Chondrocyte (in vitro differentiated cells): ENCODE measurements around the gene SULT1A2. TPM values are rescaled to one million over a fixed set of nuclear protein-coding genes. Genes with fewer than 3 reads are reported as not detected.
A peak's percentile ranks its signal among the peaks of the same experiment; 100 is the strongest.
"Not testable (repeated sequence)": the region's sequence is repeated elsewhere in the genome, so short reads cannot be mapped to it uniquely, and the experiment has no call there.

Source experiments
- DNase-seq: peaks from one replicate; pipeline ENCODE4 v3.0.0; 2021; ENCODE audit warnings: mixed read lengths, low spot score
- H3K27ac Mint-ChIP-seq: one replicate; pipeline ENCODE4 v1.8.0; 2021; ENCODE audit warnings: mild to moderate bottlenecking, moderate library complexity, mixed read lengths; ENCODE audit not compliant: unreplicated experiment
- H3K27me3 Mint-ChIP-seq: 2 replicates; pipeline ENCODE4 v1.8.0; 2021; ENCODE audit warnings: low read depth, mixed read lengths
- H3K36me3 Mint-ChIP-seq: 2 replicates; pipeline ENCODE4 v1.8.0; 2021; ENCODE audit warnings: low read depth, mixed read lengths
- H3K4me1 Mint-ChIP-seq: 2 replicates; pipeline ENCODE4 v1.8.0; 2021; ENCODE audit warnings: low read depth, mild to moderate bottlenecking, mixed read lengths
- H3K4me3 Mint-ChIP-seq: one replicate; pipeline ENCODE4 v1.8.0; 2021; ENCODE audit warnings: mild to moderate bottlenecking, moderate library complexity, mixed read lengths; ENCODE audit not compliant: unreplicated experiment
- H3K9me3 Mint-ChIP-seq: 2 replicates; pipeline ENCODE4 v1.8.0; 2021; ENCODE audit warnings: low read depth, mixed read lengths
- total RNA-seq: library from RNA; stranded (reverse); gene quantifications from 3 replicates; pipeline ENCODE4 v1.2.1, GENCODE V29; 2021
- TF ChIP-seq, protein P1 (sequence below): fragments of 200-600 bp; sonication (generic); IDR thresholded peaks from 2 replicates; pipeline ENCODE4 v1.5.0; 2021; ENCODE audit warnings: antibody characterized with exemption, mild to moderate bottlenecking, moderate library complexity

SULT1A2 gene
- total RNA-seq, 1 donor from 2014 or later, result not detected

DNA sequence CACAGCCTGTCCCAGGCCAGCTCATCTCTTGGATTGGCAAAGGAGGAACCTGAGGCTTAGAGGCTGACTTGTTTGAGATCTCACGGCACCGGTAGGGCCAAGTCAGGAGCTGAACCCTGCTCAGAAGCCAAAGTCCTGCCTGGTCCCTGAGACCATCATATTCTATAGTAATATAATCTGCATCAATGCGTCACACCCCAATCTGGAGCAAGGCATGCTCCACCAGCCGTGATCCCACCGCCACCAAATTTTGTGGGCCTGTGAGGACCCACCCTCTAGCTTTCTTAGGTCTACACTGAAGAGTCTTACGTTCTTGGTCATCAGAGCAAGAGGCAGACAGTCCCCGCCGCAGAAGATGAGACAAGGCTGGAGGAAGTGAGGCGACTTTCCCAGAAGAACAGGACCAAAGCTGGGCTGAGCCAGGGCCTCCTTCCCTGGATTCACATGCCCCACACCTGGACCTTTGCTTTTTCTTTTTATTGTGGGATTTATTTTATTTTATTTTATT lies 10.3 kb upstream of the SULT1A2 start:
- H3K27ac Mint-ChIP-seq, result no peak overlapping the region
- peak; percentile 62 for DNase-seq

DNA sequence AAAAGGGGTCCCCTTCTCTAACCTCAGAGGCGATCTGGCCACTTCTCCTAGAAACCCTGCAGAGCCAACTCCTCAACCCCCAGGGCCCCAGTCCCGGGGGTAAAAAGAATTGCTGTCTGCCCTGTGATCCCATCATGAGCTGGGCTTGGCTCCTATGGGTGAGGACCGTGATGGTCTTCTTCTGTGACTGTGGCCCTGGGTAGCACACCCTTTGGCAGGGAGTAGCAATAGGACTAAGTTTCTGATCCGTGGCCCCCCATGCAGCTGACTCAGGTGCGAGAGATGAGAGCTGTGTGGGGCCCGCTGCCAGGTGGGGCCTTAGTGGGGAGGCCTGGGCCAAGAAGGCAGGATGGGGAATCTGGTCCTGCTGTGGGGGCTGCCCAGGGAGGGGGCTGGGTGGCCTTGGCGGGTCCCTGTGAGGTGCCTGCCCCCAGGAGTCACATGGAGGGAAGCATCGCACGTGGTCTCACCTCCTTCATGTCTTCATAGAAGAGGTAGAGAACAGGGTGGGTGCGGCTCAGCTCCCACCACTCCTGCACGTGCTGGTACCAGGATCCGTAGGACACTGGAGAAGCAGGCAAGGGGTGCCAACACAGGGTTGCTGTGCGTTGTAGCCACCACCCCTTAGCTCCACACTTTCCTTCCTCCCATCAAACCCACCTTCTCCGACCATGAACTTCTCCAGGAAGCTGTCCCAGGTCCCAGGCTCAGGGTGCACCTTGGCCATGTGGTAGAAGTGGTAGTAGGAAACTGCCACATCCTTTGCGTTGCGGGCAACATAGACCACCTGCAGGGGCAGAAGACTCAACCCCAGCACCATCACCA lies 9.7 kb upstream of the SULT1A2 start:
- Mint-ChIP-seq H3K9me3 (no peaks in the 10 kb centered on the region), H3K36me3 (no peaks in the 10 kb centered on the region), H3K27me3 (no peaks in the 10 kb centered on the region), H3K4me1 (peaks cover 7% of the 10 kb centered on the region), H3K4me3 (no peak overlapping the region), H3K27ac (no peak overlapping the region)
- TF ChIP-seq, protein P1, sequence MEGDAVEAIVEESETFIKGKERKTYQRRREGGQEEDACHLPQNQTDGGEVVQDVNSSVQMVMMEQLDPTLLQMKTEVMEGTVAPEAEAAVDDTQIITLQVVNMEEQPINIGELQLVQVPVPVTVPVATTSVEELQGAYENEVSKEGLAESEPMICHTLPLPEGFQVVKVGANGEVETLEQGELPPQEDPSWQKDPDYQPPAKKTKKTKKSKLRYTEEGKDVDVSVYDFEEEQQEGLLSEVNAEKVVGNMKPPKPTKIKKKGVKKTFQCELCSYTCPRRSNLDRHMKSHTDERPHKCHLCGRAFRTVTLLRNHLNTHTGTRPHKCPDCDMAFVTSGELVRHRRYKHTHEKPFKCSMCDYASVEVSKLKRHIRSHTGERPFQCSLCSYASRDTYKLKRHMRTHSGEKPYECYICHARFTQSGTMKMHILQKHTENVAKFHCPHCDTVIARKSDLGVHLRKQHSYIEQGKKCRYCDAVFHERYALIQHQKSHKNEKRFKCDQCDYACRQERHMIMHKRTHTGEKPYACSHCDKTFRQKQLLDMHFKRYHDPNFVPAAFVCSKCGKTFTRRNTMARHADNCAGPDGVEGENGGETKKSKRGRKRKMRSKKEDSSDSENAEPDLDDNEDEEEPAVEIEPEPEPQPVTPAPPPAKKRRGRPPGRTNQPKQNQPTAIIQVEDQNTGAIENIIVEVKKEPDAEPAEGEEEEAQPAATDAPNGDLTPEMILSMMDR, result no peak
- DNase-seq, result peak; percentile 38

More for the DNA sequence above, 10.3 kb upstream of the SULT1A2 start:
- peaks cover 7% of the 10 kb centered on the region for H3K4me1 Mint-ChIP-seq
- TF ChIP-seq, protein P1, result no peak
- no peak overlapping the region for H3K4me3 Mint-ChIP-seq
- no peaks in the 10 kb centered on the region for H3K27me3 Mint-ChIP-seq
- no peaks in the 10 kb centered on the region for H3K36me3 Mint-ChIP-seq
- H3K9me3 Mint-ChIP-seq, result no peaks in the 10 kb centered on the region

DNA sequence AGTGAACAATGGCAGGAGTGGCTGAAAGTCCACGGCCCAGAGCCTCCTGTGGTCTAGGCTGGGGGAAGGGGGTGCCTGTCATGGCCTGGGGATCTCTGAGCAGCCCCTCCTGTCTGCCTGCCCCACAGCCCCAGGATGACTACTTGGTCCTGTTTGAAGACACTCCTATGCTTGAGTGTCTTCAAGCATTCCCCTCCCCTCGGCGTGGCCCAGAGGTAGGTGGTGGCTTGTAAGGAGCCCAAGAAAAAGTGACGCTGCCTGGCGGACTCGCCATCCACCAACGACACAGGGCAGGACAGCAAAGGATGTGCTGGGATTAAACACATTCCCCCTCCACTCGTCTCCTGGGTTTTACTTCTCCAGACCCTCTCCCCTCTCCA lies 7.3 kb upstream of the SULT1A2 start:
- Mint-ChIP-seq H3K27ac (no peak overlapping the region), H3K4me1 (no peaks in the 10 kb centered on the region), H3K9me3 (no peaks in the 10 kb centered on the region), H3K27me3 (no peaks in the 10 kb centered on the region), H3K4me3 (no peak overlapping the region), H3K36me3 (no peaks in the 10 kb centered on the region)
- peak; percentile 58 for DNase-seq
- TF ChIP-seq, protein P1, result no peak

DNA sequence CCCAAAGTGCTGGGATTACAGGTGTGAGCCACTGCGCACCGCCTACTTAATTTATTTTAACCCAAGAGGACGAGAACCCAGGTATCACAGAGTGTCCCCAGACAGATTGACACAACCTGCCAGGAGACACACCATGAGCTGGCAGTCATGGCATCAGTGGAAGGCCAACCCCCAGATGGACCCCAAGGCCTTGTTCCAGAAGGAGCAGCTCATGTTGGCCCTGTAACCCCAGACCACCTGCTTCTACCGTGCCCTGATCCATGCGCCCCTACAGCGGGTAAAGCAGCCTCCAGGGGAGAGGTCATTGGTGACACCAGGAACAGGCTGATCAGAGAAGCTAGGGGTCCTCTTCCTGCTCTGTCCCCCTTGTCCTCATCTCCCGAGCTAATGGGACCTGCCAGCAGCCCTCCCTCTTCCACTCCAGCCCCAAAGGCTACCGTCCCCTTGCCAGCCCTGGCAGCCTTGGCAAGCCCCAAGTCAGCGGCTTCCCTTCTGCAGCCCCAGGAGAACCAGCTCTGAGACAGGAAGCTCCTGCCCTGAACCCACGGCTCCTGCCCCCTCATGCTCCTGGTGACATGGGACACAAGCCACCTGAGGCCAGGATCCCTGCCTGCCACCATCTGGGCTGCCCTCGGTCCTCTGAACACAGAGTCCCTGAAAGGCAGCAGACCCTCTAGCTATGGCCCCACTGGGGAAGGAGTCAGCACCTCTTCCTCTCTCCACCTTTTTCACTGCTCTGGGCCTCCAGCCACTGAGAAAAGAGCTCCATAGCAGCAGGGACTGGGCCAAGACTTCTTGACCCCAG lies 6.7 kb upstream of the SULT1A2 start:
- DNase-seq, result peak; percentile 66
- Mint-ChIP-seq H3K36me3 (no peaks in the 10 kb centered on the region), H3K4me1 (no peaks in the 10 kb centered on the region), H3K4me3 (no peak overlapping the region), H3K27ac (no peak overlapping the region), H3K27me3 (no peaks in the 10 kb centered on the region), H3K9me3 (no peaks in the 10 kb centered on the region)
- TF ChIP-seq, protein P1, result no peak

DNA sequence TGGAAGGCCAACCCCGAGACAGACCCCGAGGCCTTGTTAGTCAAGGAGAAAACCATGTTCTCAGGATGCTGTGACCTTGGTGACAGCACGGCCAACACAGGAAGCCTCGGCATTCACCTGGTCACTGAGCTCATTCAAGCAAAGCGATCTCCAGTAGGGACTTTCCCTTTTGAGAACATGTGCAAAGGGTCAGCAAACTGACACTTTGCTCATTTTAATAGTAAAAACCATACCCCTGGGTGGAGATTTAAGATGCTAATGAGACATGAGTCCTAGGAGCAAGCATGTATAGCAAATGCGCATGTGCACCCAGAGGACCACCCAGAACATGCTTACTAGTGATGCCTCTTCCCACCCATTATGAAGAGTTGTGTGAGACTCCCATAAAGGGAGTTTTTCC lies 5.7 kb upstream of the SULT1A2 start:
- H3K4me3 Mint-ChIP-seq, result no peak overlapping the region
- no peaks in the 10 kb centered on the region for H3K4me1 Mint-ChIP-seq
- no peaks in the 10 kb centered on the region for H3K27me3 Mint-ChIP-seq
- H3K27ac Mint-ChIP-seq, result no peak overlapping the region
- no peaks in the 10 kb centered on the region for H3K36me3 Mint-ChIP-seq
- no peaks in the 10 kb centered on the region for H3K9me3 Mint-ChIP-seq
- TF ChIP-seq, protein P1, result no peak
- peak; percentile 18 for DNase-seq

DNA sequence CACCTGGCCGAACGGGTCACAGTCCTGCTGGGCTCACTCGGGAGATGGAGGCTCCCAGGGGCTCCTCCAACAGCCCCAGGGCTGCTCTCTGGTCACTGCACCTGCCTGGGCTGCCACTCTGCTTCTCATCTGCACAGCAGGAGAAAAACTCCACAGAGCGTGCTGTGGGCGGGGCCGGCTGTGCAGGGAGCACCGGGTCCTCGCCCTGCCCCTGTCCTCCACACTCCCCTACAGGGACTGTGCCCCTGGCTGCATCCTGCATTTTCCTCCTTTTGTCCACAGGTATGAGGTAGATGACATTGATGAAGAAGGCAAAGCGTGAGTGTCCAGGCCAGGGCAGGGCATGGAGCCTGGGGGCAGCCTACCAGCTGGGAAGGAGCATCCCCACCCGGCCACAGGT lies 5.2 kb upstream of the SULT1A2 start:
- not testable (repeated sequence) for H3K27ac Mint-ChIP-seq, H3K4me3 Mint-ChIP-seq, H3K4me1 Mint-ChIP-seq, H3K9me3 Mint-ChIP-seq, H3K36me3 Mint-ChIP-seq, H3K27me3 Mint-ChIP-seq
- peak; percentile 43 for DNase-seq

DNA sequence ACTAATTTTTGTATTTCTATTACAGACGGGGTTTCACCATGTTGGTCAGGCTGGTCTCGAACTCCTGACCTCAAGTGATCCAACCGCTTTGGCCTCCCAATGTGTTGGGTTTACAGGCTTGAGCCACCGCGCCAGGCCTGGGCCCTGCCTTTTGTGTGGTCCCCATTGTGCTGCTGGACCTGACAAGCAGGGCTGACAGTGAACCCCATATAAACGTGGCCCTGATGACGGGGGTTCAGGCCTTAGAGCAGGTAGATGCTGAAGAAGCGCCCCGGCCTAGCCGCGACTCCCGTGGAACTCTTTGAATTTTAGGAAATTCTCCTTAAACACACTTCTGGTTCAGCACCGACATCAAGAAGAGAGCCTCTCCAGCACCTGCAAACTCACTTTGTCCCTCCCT lies 4.7 kb upstream of the SULT1A2 start:
- H3K27me3 Mint-ChIP-seq, H3K36me3 Mint-ChIP-seq, H3K4me1 Mint-ChIP-seq, H3K9me3 Mint-ChIP-seq, H3K4me3 Mint-ChIP-seq, H3K27ac Mint-ChIP-seq: not testable (repeated sequence)
- peak; percentile 58 for DNase-seq

DNA sequence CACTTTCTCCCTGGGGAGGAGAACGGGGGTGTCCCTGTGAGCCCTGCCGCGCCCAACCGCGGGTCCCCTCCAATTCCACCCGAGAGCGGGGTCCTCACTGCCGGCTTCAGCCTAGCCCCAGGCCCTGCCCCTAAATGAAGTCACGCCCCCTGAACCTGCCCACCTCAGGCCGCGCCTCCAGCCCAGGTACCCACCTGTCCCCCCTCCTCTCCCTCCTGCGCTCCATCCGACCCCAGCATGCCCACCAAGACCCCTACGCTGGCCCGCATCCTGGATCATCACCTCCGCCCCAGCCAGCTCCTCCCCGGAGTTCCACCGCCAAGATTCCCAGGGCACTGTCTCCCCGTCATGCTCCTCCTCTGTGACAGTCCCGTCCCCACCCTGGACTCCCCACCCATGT lies 4.1 kb upstream of the SULT1A2 start:
- DNase-seq, result peak; percentile 39
- not testable (repeated sequence) for H3K4me1 Mint-ChIP-seq, H3K27ac Mint-ChIP-seq, H3K27me3 Mint-ChIP-seq, H3K4me3 Mint-ChIP-seq, H3K36me3 Mint-ChIP-seq, H3K9me3 Mint-ChIP-seq
